Spleen (tissue), 7 donors: ENCODE results near the gene MAN1C1.

ENCODE experiments used
- CTCF ChIP-seq, 11 experiments: fragments of 200-600 bp in 7 of 11; fragments of 450-650 bp in 4 of 11; sonication (generic) in 4 of 11; IDR thresholded peaks in 8 of 11; conservative IDR thresholded peaks in 3 of 11; 1 replicate in 7 of 11; 2 replicates in 4 of 11; pipeline versions ENCODE4 v1.4.0 to v1.8.0; 2016 to 2021; ENCODE audit warnings: antibody characterized with exemption in 11 of 11, inconsistent platforms in 4 of 11, mild to moderate bottlenecking in 1 of 11
- POLR2A ChIP-seq, 3 donors: fragments of 450-650 bp; IDR thresholded peaks; one replicate each; pipeline ENCODE4 v1.5.1; 2017; ENCODE audit warnings: antibody characterized with exemption in 3 of 3, mild to moderate bottlenecking in 1 of 3
- donor health status: DM: no; HTN: no; CAD: no; lungs with moderate emphysema.
- donor health status: DM: no; HTN: no; CAD: no.
- donor health status: DM: no; HTN: no; CAD: no.

GRCh38 chr1:25729790-25730644, 113.4 kb downstream of the MAN1C1 start:
- no peak for TF ChIP-seq CTCF (IDR thresholded peaks at IDR 0.05 in 8 of 11, conservative IDR thresholded peaks at IDR 0.05 in 3 of 11)
- TF ChIP-seq POLR2A (IDR thresholded peaks at IDR 0.05), result no peak
